Cardiac fibroblast (primary cell): ENCODE data around the gene ZMYM3.

ENCODE experiments used
- DNase-seq, 2 donors: peaks; one replicate each; pipeline versions ENCODE4 v3.0.0 to v3.0.0-alpha.2; 2010; ENCODE audit warnings: low read depth in 2 of 2
- H3K4me3 ChIP-seq, 2 donors: replicated peaks in 1 of 2; 1 replicate in 1 of 2; 2 replicates in 1 of 2; pipeline ENCODE4 v1.5.1; 2011; ENCODE audit warnings: low read depth in 2 of 2, low read length in 2 of 2, mild to moderate bottlenecking in 2 of 2, moderate library complexity in 1 of 2
- CTCF ChIP-seq: IDR thresholded peaks from one replicate; pipeline ENCODE4 v1.5.1; 2011; ENCODE audit warnings: low read depth, mild to moderate bottlenecking, low read length, inconsistent platforms

ZMYM3 gene

GRCh38 chrX:71221145-71221544 lies 32.8 kb downstream of the ZMYM3 start:
- no peak for DNase-seq
- no peak for TF ChIP-seq CTCF

GRCh38 chrX:71217298-71217697 lies 36.6 kb downstream of the ZMYM3 start:
- DNase-seq: no peak
- no peak for TF ChIP-seq CTCF
- no peak overlapping the region for H3K4me3 ChIP-seq

More at GRCh38 chrX:71221145-71221544, 32.8 kb downstream of the ZMYM3 start:
- no peak overlapping the region for H3K4me3 ChIP-seq

- no peak for DNase-seq
- H3K4me3 ChIP-seq: no peak overlapping the region
- no peak for TF ChIP-seq CTCF
These were observed 37.5 kb downstream of the ZMYM3 start for GRCh38 chrX:71216485-71216884.

GRCh38 chrX:71215338-71215912 lies 38.5 kb downstream of the ZMYM3 start:
- H3K4me3 ChIP-seq: no peak overlapping the region
- no peak for TF ChIP-seq CTCF
- DNase-seq: no peak

- H3K4me3 ChIP-seq: no peak overlapping the region
- no peak for DNase-seq
- no peak for TF ChIP-seq CTCF
These were observed 39.2 kb downstream of the ZMYM3 start for GRCh38 chrX:71214604-71215337.

- TF ChIP-seq CTCF: no peak
- H3K4me3 ChIP-seq: no peak overlapping the region
- DNase-seq: no peak
These were observed 39.8 kb downstream of the ZMYM3 start for GRCh38 chrX:71214152-71214551.
